Esophagus muscularis mucosa (tissue), 4 donors: ENCODE results near the gene SLC38A2. TPM values are rescaled to one million over a fixed set of nuclear protein-coding genes. Genes with fewer than 3 reads are reported as not detected.

Source experiments
- DNase-seq: peaks from one replicate; pipeline ENCODE4 v3.0.0-alpha.2; 2017; ENCODE audit errors: extremely low spot score
- H3K27ac ChIP-seq, 4 donors: fragments of 200-600 bp; sonication (generic); replicated peaks in 1 of 4; 1 replicate in 3 of 4; 2 replicates in 1 of 4; pipeline ENCODE4 v1.5.1; 2016 to 2019; ENCODE audit warnings: mild to moderate bottlenecking in 1 of 4
- H3K27me3 ChIP-seq, 4 donors: fragments of 200-600 bp; sonication (generic); one replicate each; pipeline versions ENCODE4 v1.5.1 to v1.6.0; 2016 to 2019
- H3K36me3 ChIP-seq, 4 donors: fragments of 200-600 bp; sonication (generic); one replicate each; pipeline ENCODE4 v1.5.1; 2016 to 2019
- H3K4me1 ChIP-seq, 4 donors: fragments of 200-600 bp; sonication (generic); one replicate each; pipeline ENCODE4 v1.5.1; 2016 to 2019
- H3K4me3 ChIP-seq, 4 donors: fragments of 200-600 bp; sonication (generic); 1 replicate in 2 of 4; 2 replicates in 2 of 4; pipeline ENCODE4 v1.5.1; 2016 to 2019; ENCODE audit warnings: mild to moderate bottlenecking in 4 of 4, moderate library complexity in 1 of 4
- H3K9me3 ChIP-seq, 4 donors: fragments of 200-600 bp; sonication (generic); 1 replicate in 3 of 4; 2 replicates in 1 of 4; pipeline ENCODE4 v1.5.1; 2016 to 2019
- CTCF ChIP-seq, 3 experiments: fragments of 200-600 bp in 2 of 3; fragments of 450-650 bp in 1 of 3; sonication (generic) in 2 of 3; IDR thresholded peaks; one replicate each; pipeline ENCODE4 v1.5.1; 2017 to 2019; ENCODE audit warnings: antibody characterized with exemption in 3 of 3, mild to moderate bottlenecking in 2 of 3, moderate library complexity in 1 of 3
- EP300 ChIP-seq: sonication (generic); formaldehyde crosslinking; IDR thresholded peaks from one replicate; pipeline ENCODE4 v1.6.1; 2017; ENCODE audit warnings: antibody characterized with exemption
- POLR2A ChIP-seq: fragments of 450-650 bp; IDR thresholded peaks from one replicate; pipeline ENCODE4 v1.6.1; 2017; ENCODE audit warnings: antibody characterized with exemption, moderate library complexity, mild to moderate bottlenecking, low read depth
- POLR2AphosphoS5 ChIP-seq, 2 donors: sonication (generic); formaldehyde crosslinking; IDR thresholded peaks; one replicate each; pipeline ENCODE4 v1.6.1; 2017; ENCODE audit warnings: antibody characterized with exemption in 2 of 2
- WGBS: methylation state at CpG from one replicate; pipeline ENCODE4 v1.1.5; 2018; 5-methylcytosine and 5-hydroxymethylcytosine counted together
- intact Hi-C: fragments of 100-400 bp; cut with DNase I; formaldehyde crosslinking; loops from one replicate; pipeline ENCODE4 v1.15.1; 2023
- total RNA-seq, 4 donors: library from RNA; depleted of rRNA; stranded (reverse); fragments of >200 nt; gene quantifications; one replicate each; pipeline versions ENCODE4 v1.1.0 to v1.2.1, GENCODE V29; 2016

SLC38A2 gene
- total RNA-seq: 100 to 1,000 TPM; 177 to 241 (median 225) TPM

- intact Hi-C loops: loop anchor here (10.0 kb wide), 1 partner anchor 378 kb away; the partner anchor contains the start of gene SCAF11
- Histone ChIP-seq H3K36me3 (peaks cover 18 to 35% (median 28%) of the 10 kb centered on the region in 4 donors), H3K9me3 (no peaks in the 10 kb centered on the region), H3K4me1 (peaks cover 33 to 40% (median 40%) of the 10 kb centered on the region in 4 donors), H3K27ac (peak within 1 kb of the TSS; percentile 95 to 99 (median 97)), H3K4me3 (peak within 1 kb of the TSS; percentile 80 to 96 (median 88)), H3K27me3 (no peaks in the 10 kb centered on the region)
- DNase-seq: peak; percentile 99
- 1% methylated on average over 29 of the region's 48 CpGs for WGBS
- TF ChIP-seq POLR2AphosphoS5 (IDR thresholded peaks at IDR 0.05) (peak; percentile 99 to 100), EP300 (no peak), POLR2A (peak; percentile 99)
Measured at GRCh38 chr12:46372544-46373300, at the start of gene SLC38A2. Gene SLC38A2, minus strand, starts transcription at chr12:46372773. Its CDS starts 1,480 bp downstream, at chr12:46371293.

- 87% methylated on average over 1 of the region's 1 CpG for WGBS
Measured at GRCh38 chr12:46419675-46420074, 47.1 kb upstream of the SLC38A2 start.

GRCh38 chr12:46415552-46415951 lies 43.0 kb upstream of the SLC38A2 start:
- Histone ChIP-seq H3K36me3 (no peaks in the 10 kb centered on the region), H3K9me3 (no peaks in the 10 kb centered on the region), H3K27ac (no peak overlapping the region), H3K4me1 (peaks cover 0 to 18% (median 8%) of the 10 kb centered on the region in 4 donors), H3K4me3 (no peak overlapping the region), H3K27me3 (no peaks in the 10 kb centered on the region)
- DNase-seq: no peak
- intact Hi-C loops: no loop called here
- no peak for TF ChIP-seq EP300
- WGBS: 76% methylated on average over 4 of the region's 4 CpGs

More at GRCh38 chr12:46419675-46420074, 47.1 kb upstream of the SLC38A2 start:
- H3K27ac ChIP-seq: no peak overlapping the region
- H3K27me3 ChIP-seq: no peaks in the 10 kb centered on the region
- intact Hi-C loops: no loop called here
- no peak for DNase-seq
- no peaks in the 10 kb centered on the region for H3K9me3 ChIP-seq
- TF ChIP-seq CTCF (IDR thresholded peaks at IDR 0.05) (no peak), POLR2AphosphoS5 (IDR thresholded peaks at IDR 0.05) (no peak)
- no peak overlapping the region for H3K4me3 ChIP-seq
- no peaks in the 10 kb centered on the region for H3K4me1 ChIP-seq
- no peaks in the 10 kb centered on the region for H3K36me3 ChIP-seq

- Histone ChIP-seq H3K27ac (no peak overlapping the region), H3K4me1 (peaks cover 4 to 18% (median 10%) of the 10 kb centered on the region in 4 donors), H3K27me3 (no peaks in the 10 kb centered on the region), H3K36me3 (no peaks in the 10 kb centered on the region), H3K4me3 (no peak overlapping the region), H3K9me3 (no peaks in the 10 kb centered on the region)
- no peak for DNase-seq
- TF ChIP-seq POLR2AphosphoS5 (IDR thresholded peaks at IDR 0.05) (no peak), CTCF (IDR thresholded peaks at IDR 0.05) (no peak), POLR2A (no peak), EP300 (no peak)
- intact Hi-C loops: no loop called here
- 91% methylated on average over 1 of the region's 1 CpG for WGBS
Measured at GRCh38 chr12:46414591-46415268, 42.2 kb upstream of the SLC38A2 start.

- WGBS: 31% methylated on average over 2 of the region's 2 CpGs
- no peak overlapping the region for H3K27ac ChIP-seq
Measured at GRCh38 chr12:46413368-46413767, 40.8 kb upstream of the SLC38A2 start.

More at GRCh38 chr12:46413368-46413767, 40.8 kb upstream of the SLC38A2 start:
- H3K9me3 ChIP-seq: no peaks in the 10 kb centered on the region
- no peak for DNase-seq
- no peak for TF ChIP-seq CTCF (IDR thresholded peaks at IDR 0.05)
- no peak for TF ChIP-seq POLR2A
- no peak for TF ChIP-seq EP300
- TF ChIP-seq POLR2AphosphoS5 (IDR thresholded peaks at IDR 0.05): no peak
- H3K27me3 ChIP-seq: no peaks in the 10 kb centered on the region
- H3K4me1 ChIP-seq: peaks cover 4 to 20% (median 15%) of the 10 kb centered on the region in 4 donors
- H3K36me3 ChIP-seq: no peaks in the 10 kb centered on the region
- intact Hi-C loops: no loop called here
- H3K4me3 ChIP-seq: no peak overlapping the region
